Measurements from ENCODE around the gene BICC1.

Gene BICC1

DNA sequence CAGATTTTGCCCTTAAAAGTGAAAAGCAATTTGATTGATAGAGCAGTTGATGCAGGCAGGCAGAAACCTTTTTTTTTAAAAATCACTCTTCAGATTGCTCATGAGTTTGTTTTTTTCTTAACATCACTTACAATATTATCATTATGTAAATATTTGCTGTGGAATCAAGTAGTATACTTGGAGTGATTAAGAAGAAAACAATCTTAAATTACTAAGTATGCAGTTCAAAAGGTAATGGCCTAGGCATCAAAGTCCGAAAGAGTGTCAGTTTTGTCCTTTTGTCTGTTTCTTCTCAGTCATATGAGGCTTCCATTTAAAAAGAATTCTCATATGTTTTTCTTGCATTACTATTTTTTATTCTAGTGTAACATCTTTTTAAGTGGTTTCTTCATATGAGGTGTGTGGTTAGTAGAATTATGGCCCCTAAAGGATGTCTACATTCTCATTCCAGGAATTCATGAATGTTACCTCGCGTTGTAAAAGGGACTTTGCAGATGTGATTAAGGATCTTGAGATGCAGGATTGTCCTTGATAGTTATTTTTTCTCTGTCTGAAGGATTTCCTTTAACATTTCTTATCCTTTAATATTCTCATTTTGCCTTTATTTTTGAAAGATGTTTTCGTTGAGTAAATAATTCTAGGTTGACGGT is 44.0 kb downstream of the BICC1 start:
- in situ Hi-C loops (cut with HindIII; ENCODE audit: low sequenced_read_pairs), result no loop called here
- no peak for DNase-seq (ENCODE audit: low read depth)
- TF ChIP-seq, protein P1, sequence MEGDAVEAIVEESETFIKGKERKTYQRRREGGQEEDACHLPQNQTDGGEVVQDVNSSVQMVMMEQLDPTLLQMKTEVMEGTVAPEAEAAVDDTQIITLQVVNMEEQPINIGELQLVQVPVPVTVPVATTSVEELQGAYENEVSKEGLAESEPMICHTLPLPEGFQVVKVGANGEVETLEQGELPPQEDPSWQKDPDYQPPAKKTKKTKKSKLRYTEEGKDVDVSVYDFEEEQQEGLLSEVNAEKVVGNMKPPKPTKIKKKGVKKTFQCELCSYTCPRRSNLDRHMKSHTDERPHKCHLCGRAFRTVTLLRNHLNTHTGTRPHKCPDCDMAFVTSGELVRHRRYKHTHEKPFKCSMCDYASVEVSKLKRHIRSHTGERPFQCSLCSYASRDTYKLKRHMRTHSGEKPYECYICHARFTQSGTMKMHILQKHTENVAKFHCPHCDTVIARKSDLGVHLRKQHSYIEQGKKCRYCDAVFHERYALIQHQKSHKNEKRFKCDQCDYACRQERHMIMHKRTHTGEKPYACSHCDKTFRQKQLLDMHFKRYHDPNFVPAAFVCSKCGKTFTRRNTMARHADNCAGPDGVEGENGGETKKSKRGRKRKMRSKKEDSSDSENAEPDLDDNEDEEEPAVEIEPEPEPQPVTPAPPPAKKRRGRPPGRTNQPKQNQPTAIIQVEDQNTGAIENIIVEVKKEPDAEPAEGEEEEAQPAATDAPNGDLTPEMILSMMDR (IDR thresholded peaks at IDR 0.05; ENCODE audit: low read depth, low read length, missing control alignments), result no peak
- no peak overlapping the region for H3K4me3 ChIP-seq (ENCODE audit: low read depth, low read length)

DNA sequence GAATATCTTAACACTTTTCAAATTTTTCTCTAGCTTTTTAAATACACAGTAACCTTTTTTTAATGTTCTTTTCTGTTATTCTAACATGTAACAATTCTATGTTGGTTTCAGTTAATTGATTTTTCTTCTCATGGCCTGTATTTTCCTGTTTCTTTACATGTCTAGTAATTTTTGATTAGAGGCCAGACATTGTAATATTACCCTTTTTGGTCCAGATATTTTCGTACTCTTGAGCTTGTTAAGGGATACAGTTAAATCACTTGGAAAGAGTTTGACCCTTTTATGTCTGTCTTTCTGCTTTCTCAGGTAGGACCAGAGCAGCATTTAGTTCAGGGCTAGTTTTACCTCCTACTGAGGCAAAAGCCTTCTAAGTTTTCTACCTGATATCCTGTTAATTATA is 45.0 kb downstream of the BICC1 start:
- in situ Hi-C loops (cut with HindIII; ENCODE audit: low sequenced_read_pairs), result no loop called here
- no peak for DNase-seq (ENCODE audit: low read depth)
- TF ChIP-seq, protein P1 (IDR thresholded peaks at IDR 0.05; ENCODE audit: low read depth, low read length, missing control alignments), result no peak
- H3K4me3 ChIP-seq (ENCODE audit: low read depth, low read length), result no peak overlapping the region

DNA sequence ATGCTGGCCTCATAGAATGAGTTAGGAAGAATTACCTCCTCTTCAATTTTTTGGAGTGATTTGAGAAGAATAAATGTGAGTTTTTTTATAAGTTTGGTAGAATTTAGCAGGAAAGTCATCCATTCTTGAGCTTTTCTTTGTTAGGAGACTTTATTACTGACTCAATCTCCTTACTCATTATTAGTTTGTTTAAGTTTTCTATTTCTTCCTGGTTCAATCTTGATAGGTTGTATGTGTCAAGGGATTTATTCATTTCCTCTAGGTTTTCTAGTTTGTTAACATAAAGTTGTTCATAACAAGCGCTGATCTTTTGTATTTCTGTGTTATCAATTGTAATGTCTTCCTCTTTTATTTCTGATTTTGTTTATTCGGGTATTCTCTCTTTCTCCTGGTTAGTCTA is 47.4 kb downstream of the BICC1 start:
- in situ Hi-C loops (cut with HindIII; ENCODE audit: low sequenced_read_pairs), result no loop called here

DNA sequence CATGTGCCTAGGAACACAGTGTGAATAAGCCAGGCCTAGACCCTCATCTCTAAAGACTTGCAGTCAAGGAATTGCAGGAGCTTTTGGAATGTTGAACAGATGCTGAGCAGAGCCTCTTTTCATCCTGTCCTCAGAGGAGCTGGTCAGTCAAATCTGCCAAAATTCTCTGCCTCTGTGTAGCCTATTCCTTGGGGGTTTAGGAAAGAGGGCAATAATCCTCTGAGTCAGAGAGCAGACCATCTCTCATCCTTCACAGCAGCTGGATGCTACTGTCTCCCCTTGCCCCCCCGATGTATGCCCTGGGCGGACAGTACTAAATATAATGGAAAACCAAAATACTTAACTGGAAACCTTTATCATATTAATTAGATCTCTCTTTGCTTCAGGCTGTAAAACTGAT is 52.6 kb downstream of the BICC1 start:
- in situ Hi-C loops (cut with HindIII; ENCODE audit: low sequenced_read_pairs), result no loop called here
- TF ChIP-seq, protein P1 (IDR thresholded peaks at IDR 0.05; ENCODE audit: low read depth, low read length, missing control alignments), result no peak
- DNase-seq (ENCODE audit: low read depth), result no peak
- no peak overlapping the region for H3K4me3 ChIP-seq (ENCODE audit: low read depth, low read length)

More for the DNA sequence above, 47.4 kb downstream of the BICC1 start:
- no peak for DNase-seq (ENCODE audit: low read depth)
- TF ChIP-seq, protein P1 (IDR thresholded peaks at IDR 0.05; ENCODE audit: low read depth, low read length, missing control alignments), result no peak
- H3K4me3 ChIP-seq (ENCODE audit: low read depth, low read length), result no peak overlapping the region

DNA sequence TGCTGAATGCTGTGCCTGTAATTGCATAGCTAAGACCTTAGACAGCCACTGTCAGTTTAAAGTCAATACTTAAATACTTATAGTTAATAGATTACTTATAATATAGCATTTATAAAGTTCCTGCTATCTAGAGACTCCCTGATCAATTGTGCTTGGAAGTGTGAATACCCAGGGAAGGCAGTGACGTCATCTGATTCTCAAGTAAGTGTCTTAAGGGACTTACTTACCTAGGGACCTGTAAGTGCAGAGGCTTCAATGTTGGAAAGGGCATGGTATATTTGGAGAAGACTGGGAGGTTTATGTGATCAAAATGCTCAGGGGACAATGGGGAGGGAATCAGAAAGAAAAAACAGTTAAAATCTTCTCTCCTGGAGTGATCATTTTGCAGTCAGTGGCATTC is 55.0 kb downstream of the BICC1 start:
- H3K4me3 ChIP-seq (ENCODE audit: low read depth, low read length), result no peak overlapping the region
- in situ Hi-C loops (cut with HindIII; ENCODE audit: low sequenced_read_pairs), result no loop called here
- TF ChIP-seq, protein P1 (IDR thresholded peaks at IDR 0.05; ENCODE audit: low read depth, low read length, missing control alignments), result no peak
- no peak for DNase-seq (ENCODE audit: low read depth)

DNA sequence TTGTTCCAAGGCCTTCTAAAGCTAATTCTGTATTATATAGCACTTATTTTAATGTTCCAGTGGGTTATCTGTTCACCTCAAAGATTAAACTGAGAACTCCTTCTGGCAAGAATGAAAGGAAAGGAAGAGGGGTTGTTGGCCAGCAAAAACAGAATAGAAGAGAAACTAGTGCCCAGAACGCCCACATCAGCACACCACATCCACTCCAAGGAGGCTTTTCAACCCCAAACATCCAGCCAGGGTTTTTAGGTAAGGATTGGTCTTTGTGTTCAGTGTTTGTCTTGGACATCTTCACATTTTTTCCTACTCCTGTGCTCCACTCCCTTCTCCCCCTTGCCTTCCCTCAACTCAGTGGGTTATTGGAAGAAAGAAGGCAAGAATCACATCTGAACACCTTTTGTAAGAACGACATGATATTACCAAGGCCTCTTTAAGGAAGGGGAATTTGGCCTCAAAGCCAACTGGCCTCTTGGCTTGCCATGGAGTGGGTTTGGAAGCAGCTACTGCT is 55.8 kb downstream of the BICC1 start:
- DNase-seq (ENCODE audit: low read depth), result peak; percentile 80
- in situ Hi-C loops (cut with HindIII; ENCODE audit: low sequenced_read_pairs), result no loop called here
- TF ChIP-seq, protein P1 (IDR thresholded peaks at IDR 0.05; ENCODE audit: low read depth, low read length, missing control alignments), result no peak
- H3K4me3 ChIP-seq (ENCODE audit: low read depth, low read length), result no peak overlapping the region

Measured in astrocyte of the cerebellum (primary cell).